ENCODE measurements around the gene COQ3. TPM values are rescaled to one million over a fixed set of nuclear protein-coding genes. Genes with fewer than 3 reads are reported as not detected.

The COQ3 gene
- total and polyA plus RNA-seq, 2 of the 8 experiments (the other 6 are each of a cell fraction or from before 2014, with no cell fraction given): 8.4 to 16.2 TPM

DNA sequence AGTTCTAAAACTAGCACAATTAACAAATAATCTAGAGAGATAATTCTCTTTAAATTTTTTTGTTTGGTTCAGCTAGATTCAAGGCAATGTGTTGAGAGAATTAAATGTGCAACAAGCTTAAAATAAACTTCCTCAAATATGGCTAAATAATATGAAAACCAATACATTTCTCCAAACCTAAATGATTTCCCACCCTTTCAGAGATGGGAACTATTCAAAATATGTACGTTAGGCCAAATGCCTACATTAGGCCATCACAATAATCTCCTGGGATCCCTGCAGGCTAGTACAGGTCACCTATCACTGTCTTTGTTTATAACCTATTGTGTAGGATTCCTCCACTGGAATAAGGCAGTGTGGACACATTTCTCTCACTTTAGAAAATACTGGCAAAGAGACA, 46.2 kb downstream of the COQ3 start (continued):
- TF ChIP-seq TEAD4 (IDR thresholded peaks at IDR 0.05; ENCODE audit: low read depth, low read length): no peak
- no peak for TF ChIP-seq POU5F1 (IDR thresholded peaks at IDR 0.05; ENCODE audit: low read depth, low read length)

Measured in H1 (cell line).